ENCODE data around the gene CHST15.

The CHST15 gene

DNA sequence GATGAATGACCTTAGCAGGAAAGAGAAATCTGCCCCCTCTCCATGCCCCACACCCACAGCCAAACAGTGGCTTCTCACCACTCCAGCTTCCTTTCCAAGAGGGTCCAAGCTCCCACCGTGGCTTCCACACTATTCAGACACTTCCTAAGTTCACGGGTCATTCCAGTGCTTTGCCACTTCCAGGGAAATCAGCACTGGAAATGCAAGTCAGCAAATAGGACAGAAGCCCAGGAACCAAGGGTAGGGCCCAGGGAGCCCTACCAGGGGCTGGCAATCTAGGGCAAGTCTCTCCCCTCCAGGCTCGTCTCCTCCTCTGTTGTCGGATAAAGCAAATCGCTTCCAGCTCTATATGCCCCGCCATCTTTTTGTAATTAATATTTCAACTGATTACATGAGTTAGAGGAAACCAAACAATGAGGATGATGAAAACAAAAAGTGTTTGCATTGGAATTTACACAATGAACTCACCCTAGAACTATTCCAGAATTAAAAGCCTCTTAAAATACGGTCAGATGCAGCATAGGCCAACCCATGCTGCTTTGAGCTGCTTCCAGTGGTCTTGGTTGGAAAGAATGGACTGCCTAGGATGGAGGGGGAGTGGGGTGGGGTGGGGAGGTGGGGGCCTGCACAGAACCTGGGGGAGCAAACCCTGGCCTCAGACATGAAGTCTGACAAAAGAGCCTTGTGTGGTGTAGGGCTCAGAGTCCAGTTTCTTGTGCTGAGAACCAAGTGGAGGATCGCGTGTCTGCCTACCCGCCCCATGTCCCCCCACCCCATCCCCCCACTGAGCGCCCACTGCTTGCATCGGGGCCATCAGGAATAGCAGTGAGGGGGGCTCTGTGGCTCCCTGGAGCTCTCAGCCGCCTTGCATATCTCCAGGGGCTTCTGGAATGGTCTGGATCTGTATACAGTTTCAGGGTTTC, 127.2 kb downstream of the CHST15 start:
- TF ChIP-seq CTCF (IDR thresholded peaks at IDR 0.05), result no peak
- no peaks in the 10 kb centered on the region for H3K4me1 ChIP-seq (ENCODE audit: control insufficient read depth in 1 of 2, insufficient read depth in 1 of 2, low read depth in 1 of 2, low read length in 1 of 2)
- H3K27me3 ChIP-seq, result peaks cover 99% of the 10 kb centered on the region
- no peak overlapping the region for H3K27ac ChIP-seq
- no peak overlapping the region for H3K4me3 ChIP-seq (ENCODE audit: low read depth in 1 of 2, low read length in 1 of 2)
- H3K9me3 ChIP-seq, result no peaks in the 10 kb centered on the region
- no peaks in the 10 kb centered on the region for H3K36me3 ChIP-seq

- peaks cover 97% of the 10 kb centered on the region for H3K27me3 ChIP-seq
- H3K4me3 ChIP-seq (ENCODE audit: low read depth in 1 of 2, low read length in 1 of 2), result no peak overlapping the region
- H3K9me3 ChIP-seq, result no peaks in the 10 kb centered on the region
- no peaks in the 10 kb centered on the region for H3K36me3 ChIP-seq
- no peaks in the 10 kb centered on the region for H3K4me1 ChIP-seq (ENCODE audit: control insufficient read depth in 1 of 2, insufficient read depth in 1 of 2, low read depth in 1 of 2, low read length in 1 of 2)
- no peak overlapping the region for H3K27ac ChIP-seq
- no peak for TF ChIP-seq CTCF (IDR thresholded peaks at IDR 0.05)
Observed at GRCh38 chr10:123964953-123965352, 128.4 kb downstream of the CHST15 start.

DNA sequence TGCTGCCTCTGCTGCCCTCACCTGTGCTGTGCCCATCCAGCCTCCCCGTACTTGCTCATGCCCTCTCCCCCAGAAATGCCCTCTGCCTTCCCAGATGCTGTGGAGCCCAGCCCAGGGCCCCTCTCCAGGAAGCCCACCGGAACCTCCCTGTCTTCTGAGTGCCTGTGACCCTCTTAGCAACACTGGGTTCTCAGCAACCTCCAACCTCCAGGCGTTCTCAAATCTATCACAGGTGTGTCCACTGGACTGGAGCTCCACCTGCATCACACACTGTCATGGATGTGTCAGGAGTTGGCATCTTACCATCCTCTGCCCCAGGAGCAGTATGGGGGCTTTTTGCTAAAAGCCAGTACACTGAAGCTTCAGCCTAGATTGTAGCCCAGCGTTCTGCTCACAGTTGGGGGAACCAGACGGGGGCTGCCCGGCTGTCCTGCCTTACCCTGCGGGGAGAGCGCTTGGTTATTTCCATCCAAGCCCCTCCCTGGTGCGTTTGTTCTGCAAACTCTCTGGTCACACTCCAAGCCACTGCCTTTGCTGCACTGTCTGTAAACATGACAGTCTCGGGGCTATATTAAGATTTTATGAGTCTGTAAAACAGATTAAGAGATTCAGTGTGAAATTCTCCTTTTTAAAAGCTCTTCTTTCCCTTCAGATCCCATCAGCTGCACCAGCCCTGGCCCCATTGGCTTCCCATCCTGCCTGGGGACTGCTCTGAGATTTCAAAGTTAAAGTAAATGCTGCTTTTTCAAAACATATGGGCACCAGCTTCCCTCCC, 130.5 kb downstream of the CHST15 start:
- TF ChIP-seq CTCF (IDR thresholded peaks at IDR 0.05), result no peak
- no peaks in the 10 kb centered on the region for H3K36me3 ChIP-seq
- no peak overlapping the region for H3K27ac ChIP-seq
- H3K27me3 ChIP-seq, result peaks cover 97% of the 10 kb centered on the region
- H3K4me3 ChIP-seq (ENCODE audit: low read depth in 1 of 2, low read length in 1 of 2), result no peak overlapping the region
- no peaks in the 10 kb centered on the region for H3K9me3 ChIP-seq
- no peaks in the 10 kb centered on the region for H3K4me1 ChIP-seq (ENCODE audit: control insufficient read depth in 1 of 2, insufficient read depth in 1 of 2, low read depth in 1 of 2, low read length in 1 of 2)

DNA sequence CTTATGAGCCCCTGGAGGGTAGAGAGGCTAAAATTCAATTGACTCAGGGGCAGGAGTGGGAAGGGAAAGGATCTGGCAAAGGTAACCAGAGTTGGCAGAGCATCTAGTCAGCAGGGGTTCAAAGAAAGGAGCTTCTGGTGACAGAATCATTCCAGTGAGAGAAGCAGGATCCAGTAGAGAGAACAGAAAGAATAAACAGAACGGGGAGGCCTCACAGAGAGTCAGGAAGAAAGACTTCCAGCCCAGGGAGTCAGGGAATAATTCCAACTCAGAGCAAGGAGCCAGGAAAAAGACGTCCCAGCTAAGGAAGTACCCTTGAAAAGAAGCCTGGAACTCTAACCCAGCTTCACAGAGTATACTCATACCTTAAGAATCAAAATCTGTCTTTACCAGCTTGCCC, 135.2 kb downstream of the CHST15 start:
- H3K4me3 ChIP-seq (ENCODE audit: low read depth in 1 of 2, low read length in 1 of 2), result no peak overlapping the region
- no peaks in the 10 kb centered on the region for H3K4me1 ChIP-seq (ENCODE audit: control insufficient read depth in 1 of 2, insufficient read depth in 1 of 2, low read depth in 1 of 2, low read length in 1 of 2)
- H3K9me3 ChIP-seq, result no peaks in the 10 kb centered on the region
- H3K27ac ChIP-seq, result no peak overlapping the region
- H3K36me3 ChIP-seq, result no peaks in the 10 kb centered on the region
- no peak for TF ChIP-seq CTCF (IDR thresholded peaks at IDR 0.05)
- peaks cover 82% of the 10 kb centered on the region for H3K27me3 ChIP-seq
